Activated CD4-positive, CD25-positive, alpha-beta regulatory T cell treated with anti-CD3 and anti-CD28 coated beads, Interleukin-2, amount 50 U/mL, for 16 hours (primary cell): ENCODE measurements around the gene LRCH1.

Experiments used
- DNase-seq: peaks from one replicate; pipeline ENCODE4 v3.0.0-alpha.2; 2020; ENCODE audit warnings: low read depth, low spot score

The LRCH1 gene

GRCh38 chr13:46587807-46588418, 34.9 kb downstream of the LRCH1 start:
- no peak for DNase-seq

GRCh38 chr13:46592385-46592784, 39.4 kb downstream of the LRCH1 start:
- no peak for DNase-seq

- peak; percentile 32 for DNase-seq
Measured at GRCh38 chr13:46593398-46593797, 40.4 kb downstream of the LRCH1 start.

- no peak for DNase-seq
Measured at GRCh38 chr13:46594374-46595078, 41.6 kb downstream of the LRCH1 start.

GRCh38 chr13:46595136-46595884, 42.3 kb downstream of the LRCH1 start:
- no peak for DNase-seq

- DNase-seq = no peak
Measured at GRCh38 chr13:46595885-46596275, 42.9 kb downstream of the LRCH1 start.

- DNase-seq = no peak
Measured at GRCh38 chr13:46596466-46596865, 43.5 kb downstream of the LRCH1 start.

- DNase-seq = no peak
Measured at GRCh38 chr13:46598140-46598819, 45.3 kb downstream of the LRCH1 start.

- no peak for DNase-seq
Measured at GRCh38 chr13:46598820-46599180, 45.8 kb downstream of the LRCH1 start.

- no peak for DNase-seq
Measured at GRCh38 chr13:46600943-46601311, 48.0 kb downstream of the LRCH1 start.

GRCh38 chr13:46602531-46602930, 49.6 kb downstream of the LRCH1 start:
- no peak for DNase-seq

GRCh38 chr13:46603165-46603603, 50.2 kb downstream of the LRCH1 start:
- DNase-seq = no peak

GRCh38 chr13:46604226-46604990, 51.4 kb downstream of the LRCH1 start:
- no peak for DNase-seq

- DNase-seq = no peak
Measured at GRCh38 chr13:46605076-46605824, 52.3 kb downstream of the LRCH1 start.

- no peak for DNase-seq
Measured at GRCh38 chr13:46605825-46606554, 53.0 kb downstream of the LRCH1 start.

GRCh38 chr13:46606970-46607369, 54.0 kb downstream of the LRCH1 start:
- DNase-seq = no peak

GRCh38 chr13:46607768-46608564, 55.0 kb downstream of the LRCH1 start:
- DNase-seq = no peak

- DNase-seq = no peak
Measured at GRCh38 chr13:46609052-46609451, 56.1 kb downstream of the LRCH1 start.

- DNase-seq = no peak
Measured at GRCh38 chr13:46609726-46610125, 56.8 kb downstream of the LRCH1 start.
